ENCODE data around the gene LTBR.

Gene LTBR

DNA sequence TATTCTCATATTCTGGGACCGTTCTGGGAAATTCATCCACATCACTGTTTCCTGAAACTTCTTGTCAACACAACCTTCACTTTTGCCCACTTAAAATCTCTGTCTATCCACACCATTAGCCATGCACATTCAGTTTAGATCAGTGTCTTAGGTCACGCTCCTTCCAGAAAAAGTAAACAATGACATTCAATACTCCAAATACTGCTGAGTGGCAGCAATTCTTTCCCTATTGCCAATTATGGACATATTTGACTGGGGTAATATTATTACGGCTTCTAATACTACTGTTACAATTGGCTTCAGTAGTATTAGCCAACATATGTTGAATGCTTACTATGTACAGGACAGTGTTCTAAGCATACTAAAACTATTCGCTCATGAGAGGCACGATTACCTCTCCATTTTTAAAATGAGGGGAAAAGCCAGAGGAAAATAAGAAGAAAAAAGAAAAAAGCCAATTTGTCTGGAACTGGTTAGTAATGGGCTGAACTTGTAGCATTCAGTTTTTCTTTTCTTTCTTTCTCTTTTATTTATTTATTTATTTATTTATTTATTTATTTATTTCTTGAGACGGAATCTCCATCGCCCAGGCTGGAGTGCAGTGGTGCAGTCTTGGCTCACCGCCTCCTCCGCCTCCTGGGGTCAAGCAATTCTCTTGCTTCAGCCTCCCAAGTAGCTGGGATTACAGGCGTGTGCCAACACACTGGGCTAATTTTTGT, 23.4 kb downstream of the LTBR start:
- H3K9me3 ChIP-seq (ENCODE audit: control insufficient read depth, low read length), result no peaks in the 10 kb centered on the region
- H3K36me3 ChIP-seq (ENCODE audit: control insufficient read depth, insufficient read depth, low read length), result no peaks in the 10 kb centered on the region
- peak overlapping the region; percentile 98 for H3K27ac ChIP-seq
- TF ChIP-seq, protein P1, sequence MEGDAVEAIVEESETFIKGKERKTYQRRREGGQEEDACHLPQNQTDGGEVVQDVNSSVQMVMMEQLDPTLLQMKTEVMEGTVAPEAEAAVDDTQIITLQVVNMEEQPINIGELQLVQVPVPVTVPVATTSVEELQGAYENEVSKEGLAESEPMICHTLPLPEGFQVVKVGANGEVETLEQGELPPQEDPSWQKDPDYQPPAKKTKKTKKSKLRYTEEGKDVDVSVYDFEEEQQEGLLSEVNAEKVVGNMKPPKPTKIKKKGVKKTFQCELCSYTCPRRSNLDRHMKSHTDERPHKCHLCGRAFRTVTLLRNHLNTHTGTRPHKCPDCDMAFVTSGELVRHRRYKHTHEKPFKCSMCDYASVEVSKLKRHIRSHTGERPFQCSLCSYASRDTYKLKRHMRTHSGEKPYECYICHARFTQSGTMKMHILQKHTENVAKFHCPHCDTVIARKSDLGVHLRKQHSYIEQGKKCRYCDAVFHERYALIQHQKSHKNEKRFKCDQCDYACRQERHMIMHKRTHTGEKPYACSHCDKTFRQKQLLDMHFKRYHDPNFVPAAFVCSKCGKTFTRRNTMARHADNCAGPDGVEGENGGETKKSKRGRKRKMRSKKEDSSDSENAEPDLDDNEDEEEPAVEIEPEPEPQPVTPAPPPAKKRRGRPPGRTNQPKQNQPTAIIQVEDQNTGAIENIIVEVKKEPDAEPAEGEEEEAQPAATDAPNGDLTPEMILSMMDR (IDR thresholded peaks at IDR 0.05), result no peak
- H3K9ac ChIP-seq, result no peak overlapping the region
- H3K4me2 ChIP-seq (ENCODE audit: low read length), result peak overlapping the region; percentile 62
- peak overlapping the region; percentile 59 for H2AFZ ChIP-seq
- peak overlapping the region; percentile 13 for H3K4me3 ChIP-seq (ENCODE audit: low read depth, low read length)
- no peaks in the 10 kb centered on the region for H3K79me2 ChIP-seq
- no peaks in the 10 kb centered on the region for H3K27me3 ChIP-seq (ENCODE audit: control insufficient read depth, insufficient read depth, low read length)
- peaks cover 14% of the 10 kb centered on the region for H3K4me1 ChIP-seq

DNA sequence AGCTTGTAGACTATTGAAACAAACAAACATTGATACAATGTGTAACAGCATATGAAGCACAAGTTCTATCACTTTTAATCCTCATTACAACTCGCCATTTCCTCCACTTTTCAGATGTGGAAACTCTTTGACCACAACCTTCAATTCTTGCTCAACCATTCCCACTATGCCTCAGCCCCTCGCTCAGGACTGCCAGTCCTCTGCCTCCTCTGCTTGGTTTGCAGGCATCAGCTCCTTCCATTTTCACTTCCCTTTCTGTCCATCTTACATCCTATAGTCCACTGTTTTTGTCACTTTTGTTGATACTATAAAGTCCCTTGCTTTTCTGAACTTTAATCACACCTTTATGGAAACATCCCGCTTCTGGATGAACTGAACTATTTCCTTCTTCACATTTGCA, 32.6 kb downstream of the LTBR start:
- Histone ChIP-seq H3K27ac (no peak overlapping the region), H3K4me2 (ENCODE audit: low read length) (no peak overlapping the region), H3K9me3 (ENCODE audit: control insufficient read depth, low read length) (no peaks in the 10 kb centered on the region), H3K9ac (no peak overlapping the region), H3K36me3 (ENCODE audit: control insufficient read depth, insufficient read depth, low read length) (no peaks in the 10 kb centered on the region), H3K4me3 (ENCODE audit: low read depth, low read length) (no peak overlapping the region), H3K27me3 (ENCODE audit: control insufficient read depth, insufficient read depth, low read length) (no peaks in the 10 kb centered on the region), H3K79me2 (no peaks in the 10 kb centered on the region), H2AFZ (no peak overlapping the region), H3K4me1 (no peaks in the 10 kb centered on the region)
- TF ChIP-seq, protein P1 (IDR thresholded peaks at IDR 0.05), result no peak

DNA sequence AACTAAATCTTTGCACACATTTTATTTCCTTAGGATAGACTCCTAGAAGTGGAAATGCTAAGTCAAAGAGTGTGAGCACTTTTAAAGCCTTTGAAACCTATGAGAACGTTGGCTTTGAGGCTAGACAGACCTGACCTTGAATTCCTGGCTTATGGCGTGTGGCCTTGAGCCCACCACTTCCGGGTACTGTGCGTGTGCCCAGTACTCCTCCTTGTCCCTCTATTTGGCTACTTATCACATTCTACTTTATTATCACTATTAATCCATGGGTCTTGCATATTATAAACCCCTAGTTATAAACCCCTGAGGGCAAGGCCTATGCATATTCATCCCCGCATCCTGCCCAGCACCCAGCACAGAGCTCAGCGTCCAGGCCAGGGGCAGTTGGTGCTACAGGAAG, 34.8 kb downstream of the LTBR start:
- H2AFZ ChIP-seq, result no peak overlapping the region
- H3K4me1 ChIP-seq, result peaks cover 6% of the 10 kb centered on the region
- H3K4me3 ChIP-seq (ENCODE audit: low read depth, low read length), result no peak overlapping the region
- H3K9ac ChIP-seq, result no peak overlapping the region
- no peaks in the 10 kb centered on the region for H3K27me3 ChIP-seq (ENCODE audit: control insufficient read depth, insufficient read depth, low read length)
- no peaks in the 10 kb centered on the region for H3K9me3 ChIP-seq (ENCODE audit: control insufficient read depth, low read length)
- no peaks in the 10 kb centered on the region for H3K36me3 ChIP-seq (ENCODE audit: control insufficient read depth, insufficient read depth, low read length)
- no peak overlapping the region for H3K4me2 ChIP-seq (ENCODE audit: low read length)
- no peak overlapping the region for H3K27ac ChIP-seq
- H3K79me2 ChIP-seq, result no peaks in the 10 kb centered on the region
- TF ChIP-seq, protein P1 (IDR thresholded peaks at IDR 0.05), result no peak

DNA sequence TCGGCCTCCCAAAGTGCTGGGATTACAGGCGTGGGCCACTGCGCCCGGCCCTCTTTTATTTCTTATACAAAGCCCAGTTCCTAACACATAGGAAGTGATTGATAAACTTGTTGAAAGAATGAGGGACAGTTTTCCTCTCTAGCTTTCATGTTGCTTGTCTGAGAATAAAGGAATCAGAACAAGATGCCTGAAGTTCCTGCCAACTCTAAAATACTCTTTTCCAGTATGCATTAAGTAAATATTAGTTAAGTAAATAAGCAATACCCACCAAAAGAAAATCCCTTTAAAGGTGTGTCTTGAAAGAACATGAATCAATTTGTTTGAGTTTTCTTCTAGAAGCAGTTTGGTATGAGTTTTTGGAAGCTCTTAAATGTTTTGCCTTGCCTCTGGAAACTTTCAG, 36.4 kb downstream of the LTBR start:
- peaks cover 15% of the 10 kb centered on the region for H3K4me1 ChIP-seq
- no peak overlapping the region for H3K4me2 ChIP-seq (ENCODE audit: low read length)
- H3K9ac ChIP-seq, result no peak overlapping the region
- H3K9me3 ChIP-seq (ENCODE audit: control insufficient read depth, low read length), result no peaks in the 10 kb centered on the region
- H3K27ac ChIP-seq, result no peak overlapping the region
- no peaks in the 10 kb centered on the region for H3K36me3 ChIP-seq (ENCODE audit: control insufficient read depth, insufficient read depth, low read length)
- H3K79me2 ChIP-seq, result no peaks in the 10 kb centered on the region
- no peaks in the 10 kb centered on the region for H3K27me3 ChIP-seq (ENCODE audit: control insufficient read depth, insufficient read depth, low read length)
- H3K4me3 ChIP-seq (ENCODE audit: low read depth, low read length), result no peak overlapping the region
- TF ChIP-seq, protein P1 (IDR thresholded peaks at IDR 0.05), result no peak
- H2AFZ ChIP-seq, result no peak overlapping the region

Data from parathyroid adenoma (tissue), 2 donors.